A549 (cell line): ENCODE measurements around the gene VPS37B. TPM values are rescaled to one million over a fixed set of nuclear protein-coding genes. Genes with fewer than 3 reads are reported as not detected.

Experiments used
- ATAC-seq, 2 experiments: fragments of 200-7000 bp in 1 of 2; fragments of >200 bp in 1 of 2; cut with Nextera tagmentation in 1 of 2; cut with Tn5 transposase in 1 of 2; 3 replicates each; pipeline versions ENCODE4 v1.8.0 to v1.9.1; 2018 to 2020; ENCODE audit warnings: mild to moderate bottlenecking in 1 of 2, moderate library complexity in 1 of 2
- CTCF ChIA-PET: fragments of 300-600 bp; sonication (Branson Sonifier 250); formaldehyde crosslinking; extraction: SDS; loops from one replicate; lab custom pipeline; 2021; ENCODE audit warnings: antibody characterized with exemption, inconsistent platforms; lab: Yijun Ruan, JAX
- POLR2A ChIA-PET: fragments of 350-600 bp; formaldehyde crosslinking; extraction: SDS; loops from one replicate; lab custom pipeline; 2021; ENCODE audit warnings: antibody characterized with exemption, inconsistent platforms; lab: Yijun Ruan, JAX
- DNase-seq, 2 experiments: peaks; one replicate each; pipeline versions ENCODE4 v3.0.0 to v3.0.0-alpha.2; 2011 to 2016; ENCODE audit warnings: low read depth in 1 of 2, low spot score in 1 of 2
- FAIRE-seq: peaks from 2 replicates; lab custom pipeline; 2011; peaks lifted over from hg19 to GRCh38; lab: Jason Lieb, UNC
- H3K27ac ChIP-seq, 2 experiments: fragments of >200 bp; sonication (Bioruptor Twin); formaldehyde crosslinking; 3 replicates each; pipeline ENCODE4 v1.5.1; 2016 to 2017
- H3K4me1 ChIP-seq: fragments of >200 bp; sonication (Bioruptor Twin); formaldehyde crosslinking; 3 replicates; pipeline ENCODE4 v1.6.1; 2016
- H3K4me2 ChIP-seq: fragments of >200 bp; sonication (Bioruptor Twin); formaldehyde crosslinking; 3 replicates; pipeline ENCODE4 v1.6.1; 2016
- H3K4me3 ChIP-seq: fragments of >200 bp; sonication (Bioruptor Twin); formaldehyde crosslinking; 3 replicates; pipeline ENCODE4 v1.5.1; 2016
- H3K9me3 ChIP-seq: fragments of >200 bp; sonication (Bioruptor Twin); formaldehyde crosslinking; 3 replicates; pipeline ENCODE4 v1.6.1; 2016
- CBX2 ChIP-seq: fragments of 200-600 bp; sonication (generic); IDR thresholded peaks from 2 replicates; pipeline ENCODE4 v1.6.1; 2016; ENCODE audit warnings: low read depth, mild to moderate bottlenecking, borderline replicate concordance
- EHMT2 ChIP-seq: fragments of 200-600 bp; sonication (generic); IDR thresholded peaks from 2 replicates; pipeline ENCODE4 v1.6.1; 2016; ENCODE audit warnings: antibody characterized with exemption, low read depth, mild to moderate bottlenecking, moderate library complexity
- FOSL2 ChIP-seq, 2 experiments: fragments of 450-650 bp in 1 of 2; fragments of >200 bp in 1 of 2; sonication (Bioruptor Twin) in 1 of 2; formaldehyde crosslinking; IDR thresholded peaks; 2 replicates each; pipeline versions ENCODE4 v1.5.0 to v1.6.1; 2016 to 2020; ENCODE audit warnings: mild to moderate bottlenecking in 1 of 2, moderate library complexity in 1 of 2
- FOXS1 ChIP-seq: fragments of 250-450 bp; sonication (Bioruptor Pico); IDR thresholded peaks from 2 replicates; pipeline ENCODE4 v1.5.0; 2020; ENCODE audit warnings: mild to moderate bottlenecking, moderate library complexity
- HOXA7 ChIP-seq: fragments of 250-450 bp; sonication (Bioruptor Pico); IDR thresholded peaks from 2 replicates; pipeline ENCODE4 v1.5.0; 2020; ENCODE audit warnings: mild to moderate bottlenecking, moderate library complexity
- HOXB13 ChIP-seq: fragments of 250-450 bp; sonication (Bioruptor Pico); IDR thresholded peaks from 2 replicates; pipeline ENCODE4 v1.5.0; 2020; ENCODE audit warnings: low read depth, mild to moderate bottlenecking, moderate library complexity
- HOXB5 ChIP-seq: fragments of 250-450 bp; sonication (Bioruptor Pico); IDR thresholded peaks from 2 replicates; pipeline ENCODE4 v1.5.0; 2020; ENCODE audit warnings: mild to moderate bottlenecking, moderate library complexity
- MAFK ChIP-seq: fragments of 450-650 bp; IDR thresholded peaks from 2 replicates; pipeline ENCODE4 v1.6.1; 2014; ENCODE audit not compliant: partially characterized antibody
- NPAS2 ChIP-seq: fragments of 250-450 bp; sonication (Bioruptor Pico); IDR thresholded peaks from 2 replicates; pipeline ENCODE4 v1.8.0; 2022; ENCODE audit warnings: mild to moderate bottlenecking, moderate library complexity, borderline replicate concordance
- PHF8 ChIP-seq: fragments of 200-600 bp; sonication (generic); IDR thresholded peaks from 2 replicates; pipeline ENCODE4 v1.6.1; 2016; ENCODE audit warnings: low read depth, mild to moderate bottlenecking, antibody characterized with exemption, moderate library complexity, borderline replicate concordance
- POLR2A ChIP-seq: IDR thresholded peaks from 2 replicates; pipeline ENCODE4 v1.6.1; 2012; ENCODE audit warnings: mild to moderate bottlenecking, low read length
- RAD21 ChIP-seq, 2 experiments: fragments of >200 bp in 1 of 2; sonication (Bioruptor Twin) in 1 of 2; formaldehyde crosslinking in 1 of 2; IDR thresholded peaks in 1 of 2; conservative IDR thresholded peaks in 1 of 2; 2 replicates in 1 of 2; 3 replicates in 1 of 2; pipeline ENCODE4 v1.6.1; 2012 to 2018; ENCODE audit warnings: inconsistent platforms in 1 of 2
- SMC3 ChIP-seq: fragments of >200 bp; sonication (Bioruptor Twin); formaldehyde crosslinking; IDR thresholded peaks from 3 replicates; pipeline ENCODE4 v1.6.1; 2018; ENCODE audit warnings: inconsistent platforms
- WGBS: methylation state at CpG from one replicate; pipeline ENCODE4 v1.1.6; 2017; ENCODE audit errors: missing lambda C conversion rate; 5-methylcytosine and 5-hydroxymethylcytosine counted together
- polyA plus RNA-seq, 4 experiments: library from polyadenylated mRNA; depleted of rRNA in 3 of 4; stranded (reverse); fragments of >200 nt; fragmentation: RNase III in 1 of 4; extraction: RNeasy Plus Mini Kit Qiagen cat#74134 plus additional on column Dnase treatment in 1 of 4; gene quantifications; 2 replicates in 3 of 4; 3 replicates in 1 of 4; pipeline ENCODE4 v1.2.3, GENCODE V29; 2011 to 2017
- TF ChIP-seq, protein P1 (sequence below): fragments of >200 bp; sonication (Bioruptor Twin); formaldehyde crosslinking; IDR thresholded peaks from 3 replicates; pipeline ENCODE4 v1.5.1; 2016
- TF ChIP-seq, protein P2 (sequence below): IDR thresholded peaks from 2 replicates; pipeline ENCODE4 v1.6.1; 2012; ENCODE audit warnings: low read depth, borderline replicate concordance
- TF ChIP-seq, protein P3 (sequence below): fragments of 450-650 bp; IDR thresholded peaks from 2 replicates; pipeline ENCODE4 v1.6.1; 2014; ENCODE audit warnings: antibody characterized with exemption
- TF ChIP-seq, protein P4 (sequence below): fragments of >200 bp; sonication (Bioruptor Twin); formaldehyde crosslinking; IDR thresholded peaks from 2 replicates; pipeline ENCODE4 v1.6.1; 2016
- TF ChIP-seq, protein P5 (sequence below): fragments of 250-450 bp; sonication (Bioruptor Pico); IDR thresholded peaks from 2 replicates; pipeline ENCODE4 v1.5.0; 2020; ENCODE audit warnings: low read depth, mild to moderate bottlenecking, moderate library complexity
- TF ChIP-seq, protein P6 (sequence below): IDR thresholded peaks from 2 replicates; pipeline ENCODE4 v1.6.1; 2012
- TF ChIP-seq, protein P7 (sequence below): fragments of 250-450 bp; sonication (Bioruptor Pico); IDR thresholded peaks from 2 replicates; pipeline ENCODE4 v1.5.0; 2021; ENCODE audit warnings: mild to moderate bottlenecking, moderate library complexity, borderline replicate concordance
- TF ChIP-seq, protein P8 (sequence below): fragments of 200-600 bp; sonication (generic); IDR thresholded peaks from 2 replicates; pipeline ENCODE4 v1.6.1; 2016; ENCODE audit warnings: antibody characterized with exemption, mild to moderate bottlenecking, moderate library complexity

VPS37B gene
- polyA plus RNA-seq, 2 of the 4 experiments (the other 2 are of a cell fraction): 17.0 to 18.6 TPM

DNA sequence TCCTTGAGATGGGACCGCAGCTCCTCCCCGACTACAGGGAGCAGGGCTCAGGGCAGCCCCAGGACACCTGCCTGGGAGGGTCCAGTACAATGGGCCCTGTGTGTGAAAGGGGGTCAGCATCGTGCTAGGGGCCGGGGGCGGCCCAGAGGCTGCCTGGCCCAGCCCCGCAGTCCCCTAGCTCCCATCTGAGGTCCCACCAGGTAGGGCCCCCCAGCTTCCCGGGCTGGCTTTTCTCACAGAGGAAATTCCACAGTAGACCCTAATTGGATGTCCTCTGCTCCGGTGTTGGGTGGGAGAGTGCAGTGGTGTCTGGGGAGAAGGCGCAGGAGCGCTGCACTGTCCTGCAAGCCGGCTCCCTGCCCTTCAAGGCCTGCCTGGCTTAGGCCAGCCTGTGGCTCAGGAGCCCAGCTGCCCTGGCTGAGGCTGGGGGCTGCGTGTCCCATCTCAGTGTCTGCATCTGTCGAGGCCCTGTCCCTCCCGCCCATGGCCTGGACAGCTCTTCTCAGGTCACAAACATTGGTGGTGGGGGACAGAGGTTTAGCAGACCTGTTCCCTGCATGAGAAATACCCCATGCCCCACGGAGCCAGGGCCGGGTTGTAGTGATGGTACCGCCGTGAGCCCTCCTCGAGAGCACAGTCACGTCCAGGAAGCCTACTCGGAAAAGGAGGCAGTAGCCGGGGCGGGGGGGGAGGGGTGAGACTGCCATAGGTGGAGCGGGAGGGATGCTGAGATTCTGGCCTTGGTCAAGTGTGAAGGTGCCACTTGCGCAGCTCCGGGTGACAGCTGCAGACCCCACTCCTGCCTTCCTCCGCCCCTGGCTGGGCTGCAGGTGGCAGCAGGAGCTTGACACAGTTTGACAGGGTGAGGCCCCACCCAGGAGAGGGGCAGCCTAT, 49.1 kb downstream of the VPS37B start:
- FAIRE-seq: no peak
- no peak for ATAC-seq
- no peaks in the 10 kb centered on the region for H3K9me3 ChIP-seq
- CTCF ChIA-PET: interaction anchor here (0.9 to 9.2 kb wide), 8 partner anchors 11 to 106 kb away, joined by 3 to 95 read pairs (median 3); no protein-coding TSS in a partner anchor
- TF ChIP-seq EHMT2 (no peak), HOXB13 (CRISPR knock-in tag) (no peak), SMC3 (no peak), CBX2 (no peak), POLR2A (no peak), RAD21 (conservative IDR thresholded peaks at IDR 0.05 in 1 of 2, IDR thresholded peaks at IDR 0.05 in 1 of 2) (no peak)
- TF ChIP-seq, protein P1, sequence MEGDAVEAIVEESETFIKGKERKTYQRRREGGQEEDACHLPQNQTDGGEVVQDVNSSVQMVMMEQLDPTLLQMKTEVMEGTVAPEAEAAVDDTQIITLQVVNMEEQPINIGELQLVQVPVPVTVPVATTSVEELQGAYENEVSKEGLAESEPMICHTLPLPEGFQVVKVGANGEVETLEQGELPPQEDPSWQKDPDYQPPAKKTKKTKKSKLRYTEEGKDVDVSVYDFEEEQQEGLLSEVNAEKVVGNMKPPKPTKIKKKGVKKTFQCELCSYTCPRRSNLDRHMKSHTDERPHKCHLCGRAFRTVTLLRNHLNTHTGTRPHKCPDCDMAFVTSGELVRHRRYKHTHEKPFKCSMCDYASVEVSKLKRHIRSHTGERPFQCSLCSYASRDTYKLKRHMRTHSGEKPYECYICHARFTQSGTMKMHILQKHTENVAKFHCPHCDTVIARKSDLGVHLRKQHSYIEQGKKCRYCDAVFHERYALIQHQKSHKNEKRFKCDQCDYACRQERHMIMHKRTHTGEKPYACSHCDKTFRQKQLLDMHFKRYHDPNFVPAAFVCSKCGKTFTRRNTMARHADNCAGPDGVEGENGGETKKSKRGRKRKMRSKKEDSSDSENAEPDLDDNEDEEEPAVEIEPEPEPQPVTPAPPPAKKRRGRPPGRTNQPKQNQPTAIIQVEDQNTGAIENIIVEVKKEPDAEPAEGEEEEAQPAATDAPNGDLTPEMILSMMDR: no peak
- TF ChIP-seq, protein P2, sequence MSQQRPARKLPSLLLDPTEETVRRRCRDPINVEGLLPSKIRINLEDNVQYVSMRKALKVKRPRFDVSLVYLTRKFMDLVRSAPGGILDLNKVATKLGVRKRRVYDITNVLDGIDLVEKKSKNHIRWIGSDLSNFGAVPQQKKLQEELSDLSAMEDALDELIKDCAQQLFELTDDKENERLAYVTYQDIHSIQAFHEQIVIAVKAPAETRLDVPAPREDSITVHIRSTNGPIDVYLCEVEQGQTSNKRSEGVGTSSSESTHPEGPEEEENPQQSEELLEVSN: no peak
- TF ChIP-seq, protein P3, sequence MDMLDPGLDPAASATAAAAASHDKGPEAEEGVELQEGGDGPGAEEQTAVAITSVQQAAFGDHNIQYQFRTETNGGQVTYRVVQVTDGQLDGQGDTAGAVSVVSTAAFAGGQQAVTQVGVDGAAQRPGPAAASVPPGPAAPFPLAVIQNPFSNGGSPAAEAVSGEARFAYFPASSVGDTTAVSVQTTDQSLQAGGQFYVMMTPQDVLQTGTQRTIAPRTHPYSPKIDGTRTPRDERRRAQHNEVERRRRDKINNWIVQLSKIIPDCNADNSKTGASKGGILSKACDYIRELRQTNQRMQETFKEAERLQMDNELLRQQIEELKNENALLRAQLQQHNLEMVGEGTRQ: no peak
- peaks cover 2% of the 10 kb centered on the region; the same call in 2 of the 3 replicates for H3K4me1 ChIP-seq
- H3K4me2 ChIP-seq: no peak overlapping the region
- no peak for DNase-seq
- 82% methylated on average over 15 of the region's 27 CpGs for WGBS
- H3K4me3 ChIP-seq: no peak overlapping the region
- no peak overlapping the region for H3K27ac ChIP-seq
- POLR2A ChIA-PET: no interaction called here

DNA sequence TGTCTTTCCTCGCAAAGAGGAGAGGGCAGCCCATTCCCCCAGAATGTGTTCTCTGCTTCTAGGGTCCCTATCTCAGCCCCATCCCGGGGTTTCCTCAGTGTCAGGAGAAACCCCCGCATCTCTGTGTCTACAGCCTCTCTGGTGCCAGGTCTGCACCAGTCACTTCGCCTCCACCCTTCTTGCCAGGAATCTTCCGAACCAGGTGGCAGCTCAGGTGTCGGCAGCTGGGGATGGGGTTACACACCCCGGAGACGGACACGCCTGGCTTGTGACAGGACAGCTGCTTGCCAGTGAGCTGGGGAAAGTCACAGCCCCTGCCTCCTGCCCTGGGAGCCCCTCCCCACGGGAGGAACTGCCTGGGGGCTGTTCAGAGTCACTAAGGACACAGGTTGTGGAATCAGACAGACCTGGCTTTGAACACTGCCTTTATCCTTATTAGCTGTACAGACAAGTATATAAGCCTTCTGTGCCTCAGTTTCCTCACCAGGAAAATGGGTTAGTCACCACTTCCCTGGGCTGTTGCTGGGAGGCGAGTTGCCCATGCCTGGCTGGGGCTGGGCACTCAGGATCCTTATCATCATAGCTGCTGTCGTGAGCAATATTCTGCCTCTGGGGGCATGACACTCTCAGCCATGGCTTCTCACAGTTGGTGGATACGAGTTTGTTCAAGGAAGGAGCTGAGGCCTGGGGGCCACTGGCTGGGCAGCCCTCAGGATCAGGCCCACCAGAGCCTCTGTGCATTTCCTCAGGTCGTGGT, 49.9 kb downstream of the VPS37B start:
- WGBS: 75% methylated on average over 14 of the region's 14 CpGs
- no peak for DNase-seq
- no peak overlapping the region for H3K27ac ChIP-seq
- H3K4me3 ChIP-seq: no peak overlapping the region
- H3K4me1 ChIP-seq: peaks cover 10% of the 10 kb centered on the region
- no peaks in the 10 kb centered on the region for H3K9me3 ChIP-seq
- no peak for ATAC-seq
- ChIA-PET POLR2A (no interaction called here), CTCF (interaction anchor here (0.7 to 9.2 kb wide), 8 partner anchors 10 to 53 kb away, joined by 3 to 95 read pairs (median 3); no protein-coding TSS in a partner anchor)
- FAIRE-seq: no peak
- H3K4me2 ChIP-seq: no peak overlapping the region
- TF ChIP-seq RAD21 (conservative IDR thresholded peaks at IDR 0.05 in 1 of 2, IDR thresholded peaks at IDR 0.05 in 1 of 2) (no peak), PHF8 (no peak), POLR2A (no peak), FOSL2 (IDR thresholded peaks at IDR 0.05) (no peak), FOSL2 (CRISPR knock-in tag; IDR thresholded peaks at IDR 0.05) (no peak), NPAS2 (CRISPR knock-in tag) (no peak), MAFK (no peak), HOXB5 (no peak), CBX2 (no peak), HOXA7 (no peak), FOXS1 (CRISPR knock-in tag) (no peak)
- TF ChIP-seq, protein P4, sequence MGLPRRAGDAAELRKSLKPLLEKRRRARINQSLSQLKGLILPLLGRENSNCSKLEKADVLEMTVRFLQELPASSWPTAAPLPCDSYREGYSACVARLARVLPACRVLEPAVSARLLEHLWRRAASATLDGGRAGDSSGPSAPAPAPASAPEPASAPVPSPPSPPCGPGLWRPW: no peak
- TF ChIP-seq, protein P5, sequence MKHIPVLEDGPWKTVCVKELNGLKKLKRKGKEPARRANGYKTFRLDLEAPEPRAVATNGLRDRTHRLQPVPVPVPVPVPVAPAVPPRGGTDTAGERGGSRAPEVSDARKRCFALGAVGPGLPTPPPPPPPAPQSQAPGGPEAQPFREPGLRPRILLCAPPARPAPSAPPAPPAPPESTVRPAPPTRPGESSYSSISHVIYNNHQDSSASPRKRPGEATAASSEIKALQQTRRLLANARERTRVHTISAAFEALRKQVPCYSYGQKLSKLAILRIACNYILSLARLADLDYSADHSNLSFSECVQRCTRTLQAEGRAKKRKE: no peak
- TF ChIP-seq, protein P6, sequence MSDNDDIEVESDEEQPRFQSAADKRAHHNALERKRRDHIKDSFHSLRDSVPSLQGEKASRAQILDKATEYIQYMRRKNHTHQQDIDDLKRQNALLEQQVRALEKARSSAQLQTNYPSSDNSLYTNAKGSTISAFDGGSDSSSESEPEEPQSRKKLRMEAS: no peak
- TF ChIP-seq, protein P7, sequence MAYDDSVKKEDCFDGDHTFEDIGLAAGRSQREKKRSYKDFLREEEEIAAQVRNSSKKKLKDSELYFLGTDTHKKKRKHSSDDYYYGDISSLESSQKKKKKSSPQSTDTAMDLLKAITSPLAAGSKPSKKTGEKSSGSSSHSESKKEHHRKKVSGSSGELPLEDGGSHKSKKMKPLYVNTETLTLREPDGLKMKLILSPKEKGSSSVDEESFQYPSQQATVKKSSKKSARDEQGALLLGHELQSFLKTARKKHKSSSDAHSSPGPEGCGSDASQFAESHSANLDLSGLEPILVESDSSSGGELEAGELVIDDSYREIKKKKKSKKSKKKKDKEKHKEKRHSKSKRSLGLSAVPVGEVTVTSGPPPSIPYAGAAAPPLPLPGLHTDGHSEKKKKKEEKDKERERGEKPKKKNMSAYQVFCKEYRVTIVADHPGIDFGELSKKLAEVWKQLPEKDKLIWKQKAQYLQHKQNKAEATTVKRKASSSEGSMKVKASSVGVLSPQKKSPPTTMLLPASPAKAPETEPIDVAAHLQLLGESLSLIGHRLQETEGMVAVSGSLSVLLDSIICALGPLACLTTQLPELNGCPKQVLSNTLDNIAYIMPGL (CRISPR knock-in tag): no peak
- TF ChIP-seq, protein P8, sequence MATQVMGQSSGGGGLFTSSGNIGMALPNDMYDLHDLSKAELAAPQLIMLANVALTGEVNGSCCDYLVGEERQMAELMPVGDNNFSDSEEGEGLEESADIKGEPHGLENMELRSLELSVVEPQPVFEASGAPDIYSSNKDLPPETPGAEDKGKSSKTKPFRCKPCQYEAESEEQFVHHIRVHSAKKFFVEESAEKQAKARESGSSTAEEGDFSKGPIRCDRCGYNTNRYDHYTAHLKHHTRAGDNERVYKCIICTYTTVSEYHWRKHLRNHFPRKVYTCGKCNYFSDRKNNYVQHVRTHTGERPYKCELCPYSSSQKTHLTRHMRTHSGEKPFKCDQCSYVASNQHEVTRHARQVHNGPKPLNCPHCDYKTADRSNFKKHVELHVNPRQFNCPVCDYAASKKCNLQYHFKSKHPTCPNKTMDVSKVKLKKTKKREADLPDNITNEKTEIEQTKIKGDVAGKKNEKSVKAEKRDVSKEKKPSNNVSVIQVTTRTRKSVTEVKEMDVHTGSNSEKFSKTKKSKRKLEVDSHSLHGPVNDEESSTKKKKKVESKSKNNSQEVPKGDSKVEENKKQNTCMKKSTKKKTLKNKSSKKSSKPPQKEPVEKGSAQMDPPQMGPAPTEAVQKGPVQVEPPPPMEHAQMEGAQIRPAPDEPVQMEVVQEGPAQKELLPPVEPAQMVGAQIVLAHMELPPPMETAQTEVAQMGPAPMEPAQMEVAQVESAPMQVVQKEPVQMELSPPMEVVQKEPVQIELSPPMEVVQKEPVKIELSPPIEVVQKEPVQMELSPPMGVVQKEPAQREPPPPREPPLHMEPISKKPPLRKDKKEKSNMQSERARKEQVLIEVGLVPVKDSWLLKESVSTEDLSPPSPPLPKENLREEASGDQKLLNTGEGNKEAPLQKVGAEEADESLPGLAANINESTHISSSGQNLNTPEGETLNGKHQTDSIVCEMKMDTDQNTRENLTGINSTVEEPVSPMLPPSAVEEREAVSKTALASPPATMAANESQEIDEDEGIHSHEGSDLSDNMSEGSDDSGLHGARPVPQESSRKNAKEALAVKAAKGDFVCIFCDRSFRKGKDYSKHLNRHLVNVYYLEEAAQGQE: no peak
